WERI-Rb-1 (cell line): ENCODE measurements around the gene GPR139.

Source experiments
- DNase-seq: peaks from one replicate; pipeline ENCODE4 v3.0.0-alpha.2; 2020
- H3K27ac ChIP-seq: fragments of 250-450 bp; sonication (Bioruptor Pico); 2 replicates; pipeline ENCODE4 v1.5.1; 2020; ENCODE audit warnings: mild to moderate bottlenecking, moderate library complexity
- H3K27me3 ChIP-seq: fragments of 250-450 bp; sonication (Bioruptor Pico); 2 replicates; pipeline ENCODE4 v1.5.1; 2021; ENCODE audit warnings: mild to moderate bottlenecking, low read depth, moderate library complexity; ENCODE audit not compliant: insufficient read depth, severe bottlenecking
- H3K36me3 ChIP-seq: fragments of 250-450 bp; sonication (Bioruptor Pico); 2 replicates; pipeline ENCODE4 v1.5.1; 2020; ENCODE audit warnings: mild to moderate bottlenecking, moderate library complexity
- H3K4me3 ChIP-seq: 2 replicates; pipeline ENCODE4 v1.5.1; 2011; ENCODE audit warnings: low read depth, mild to moderate bottlenecking, control low read depth, low read length
- H3K9me3 ChIP-seq: fragments of 250-450 bp; sonication (Bioruptor Pico); 2 replicates; pipeline ENCODE4 v1.5.1; 2021; ENCODE audit warnings: mild to moderate bottlenecking, moderate library complexity; ENCODE audit not compliant: severe bottlenecking
- CTCF ChIP-seq: IDR thresholded peaks from 2 replicates; pipeline ENCODE4 v1.5.1; 2011; ENCODE audit warnings: low read depth, mild to moderate bottlenecking, control low read depth, inconsistent platforms, low read length

GPR139 gene

GRCh38 chr16:20084624-20085226 lies 11.0 kb upstream of the GPR139 start:
- H3K36me3 ChIP-seq, result no peaks in the 10 kb centered on the region
- TF ChIP-seq CTCF, result no peak
- H3K9me3 ChIP-seq, result no peaks in the 10 kb centered on the region
- DNase-seq, result no peak
- peaks cover 81% of the 10 kb centered on the region for H3K27me3 ChIP-seq
- no peak overlapping the region for H3K27ac ChIP-seq
- H3K4me3 ChIP-seq, result no peak overlapping the region

DNA sequence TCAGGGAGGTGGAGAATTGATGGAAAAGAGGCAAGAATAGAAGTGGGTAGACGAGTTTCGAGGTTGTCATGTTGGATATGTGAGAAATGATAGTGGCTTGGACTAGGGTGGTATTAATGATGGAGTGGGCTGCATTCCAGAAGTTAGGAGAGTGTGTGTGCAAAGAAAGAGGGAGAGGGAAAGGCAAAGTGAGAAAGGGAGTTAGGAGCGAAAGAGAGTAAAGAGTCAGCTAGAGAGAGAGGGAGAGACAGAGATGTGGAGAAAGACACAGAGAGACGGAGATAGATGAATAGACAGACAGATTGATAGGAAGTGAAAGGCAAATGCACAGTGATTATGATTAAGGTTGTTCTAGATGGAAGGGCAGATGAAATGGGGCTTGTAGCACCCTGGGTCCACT lies 5.4 kb upstream of the GPR139 start:
- Histone ChIP-seq H3K9me3 (no peaks in the 10 kb centered on the region), H3K27ac (no peak overlapping the region), H3K36me3 (no peaks in the 10 kb centered on the region), H3K4me3 (no peak overlapping the region), H3K27me3 (peaks cover 81% of the 10 kb centered on the region)
- TF ChIP-seq CTCF, result no peak
- no peak for DNase-seq

GRCh38 chr16:20075243-20075642 lies 1.6 kb upstream of the GPR139 start:
- Histone ChIP-seq H3K27ac (no peak overlapping the region), H3K9me3 (no peaks in the 10 kb centered on the region), H3K27me3 (peaks cover 81% of the 10 kb centered on the region), H3K36me3 (no peaks in the 10 kb centered on the region), H3K4me3 (no peak overlapping the region)
- no peak for TF ChIP-seq CTCF
- no peak for DNase-seq

GRCh38 chr16:20074099-20074991 lies 655 bp upstream of the GPR139 start:
- Histone ChIP-seq H3K36me3 (no peaks in the 10 kb centered on the region), H3K4me3 (no peak overlapping the region), H3K27me3 (peaks cover 81% of the 10 kb centered on the region), H3K27ac (no peak overlapping the region), H3K9me3 (no peaks in the 10 kb centered on the region)
- no peak for TF ChIP-seq CTCF
- no peak for DNase-seq

- H3K27ac ChIP-seq, result no peak overlapping the region
- H3K27me3 ChIP-seq, result peaks cover 77% of the 10 kb centered on the region
- peaks cover 4% of the 10 kb centered on the region for H3K9me3 ChIP-seq
- TF ChIP-seq CTCF, result no peak
- no peak overlapping the region for H3K4me3 ChIP-seq
- DNase-seq, result no peak
- H3K36me3 ChIP-seq, result no peaks in the 10 kb centered on the region
Observed at GRCh38 chr16:20072874-20073202, 852 bp downstream of the GPR139 start.
